ENCODE data around the gene HTT-AS. TPM values are rescaled to one million over a fixed set of nuclear protein-coding genes. Genes with fewer than 3 reads are reported as not detected.

The HTT-AS gene
- total RNA-seq, 4 donors from 2014 or later, result not detected

GRCh38 chr4:3013839-3014350, 60.4 kb downstream of the HTT-AS start:
- no peak for DNase-seq (ENCODE audit: low spot score in 2 of 2)
- no peaks in the 10 kb centered on the region for H3K36me3 ChIP-seq
- no peak for TF ChIP-seq CTCF (IDR thresholded peaks at IDR 0.05)
- no peak for TF ChIP-seq EP300 (IDR thresholded peaks at IDR 0.05)
- TF ChIP-seq POLR2A (IDR thresholded peaks at IDR 0.05), result no peak
- no peaks in the 10 kb centered on the region for H3K9me3 ChIP-seq
- H3K27me3 ChIP-seq, result no peaks in the 10 kb centered on the region
- H3K4me1 ChIP-seq, result peaks cover 0 to 12% (median 3%) of the 10 kb centered on the region in 4 donors
- H3K4me3 ChIP-seq, result no peak overlapping the region
- H3K27ac ChIP-seq, result no peak overlapping the region
- 79 to 85% methylated on average over 8 of the region's 8 CpGs for WGBS, 2 donors

Small RNA genes within 50 kb of the gene (small RNA-seq; reads per million reads assigned to genes)
- gene RF02134 (not detected), gene RF02135 (not detected), gene RNU6-204P (not detected)

Other genes with a start within 250 kb of the HTT-AS start
- 100 to 1,000 TPM; 270 to 449 (median 327) TPM for gene ADD1, start 230.7 kb downstream of the HTT-AS start, total RNA-seq
- gene NOP14, start 111.1 kb downstream of the HTT-AS start, total RNA-seq, result 10 to 100 TPM; 18.2 to 39.6 (median 26.8) TPM
- gene GRK4, start 111.0 kb downstream of the HTT-AS start, total RNA-seq, result 10 to 100 TPM in 1 of 4 donors, 1 to 10 TPM in 3; 6.1 to 15.1 (median 9.3) TPM
- 10 to 100 TPM; 62.2 to 93.6 (median 81.2) TPM for gene HTT, start 143 bp upstream of the HTT-AS start, total RNA-seq
- 1 to 10 TPM; 1.2 to 2.0 (median 1.4) TPM for gene MSANTD1, start 174.6 kb upstream of the HTT-AS start, total RNA-seq
- gene RGS12, start 218.5 kb upstream of the HTT-AS start, total RNA-seq, result 10 to 100 TPM; 22.2 to 33.3 (median 28.5) TPM

All from tibial nerve (tissue), 4 donors.